ENCODE results near the gene ETNK1.
"Not testable (repeated sequence)": the region's sequence is repeated elsewhere in the genome, so short reads cannot be mapped to it uniquely, and the experiment has no call there.

ETNK1 gene

GRCh38 chr12:22687361-22688076 is 62.5 kb downstream of the ETNK1 start:
- DNase-seq (ENCODE audit: low spot score): peak; percentile 38

DNA sequence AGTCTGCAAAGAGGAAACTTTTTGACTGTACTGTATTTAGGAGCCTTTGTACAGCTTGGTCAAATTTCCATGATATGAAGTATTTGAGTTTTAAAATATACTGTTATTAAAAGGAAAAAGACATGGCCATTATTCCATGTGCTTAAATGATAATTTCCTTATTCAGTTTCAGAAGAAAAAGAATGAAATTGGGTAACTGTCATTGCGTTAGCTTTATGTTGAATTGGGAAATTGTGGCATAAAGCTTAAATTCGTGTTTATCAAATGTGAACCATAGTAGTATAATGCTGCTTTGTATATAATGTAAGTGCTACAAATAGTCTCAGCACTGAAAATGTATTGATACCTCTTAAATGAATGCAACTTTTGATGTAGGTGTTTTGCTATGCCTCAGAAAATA is 64.9 kb downstream of the ETNK1 start:
- no peak for DNase-seq (ENCODE audit: low spot score)

DNA sequence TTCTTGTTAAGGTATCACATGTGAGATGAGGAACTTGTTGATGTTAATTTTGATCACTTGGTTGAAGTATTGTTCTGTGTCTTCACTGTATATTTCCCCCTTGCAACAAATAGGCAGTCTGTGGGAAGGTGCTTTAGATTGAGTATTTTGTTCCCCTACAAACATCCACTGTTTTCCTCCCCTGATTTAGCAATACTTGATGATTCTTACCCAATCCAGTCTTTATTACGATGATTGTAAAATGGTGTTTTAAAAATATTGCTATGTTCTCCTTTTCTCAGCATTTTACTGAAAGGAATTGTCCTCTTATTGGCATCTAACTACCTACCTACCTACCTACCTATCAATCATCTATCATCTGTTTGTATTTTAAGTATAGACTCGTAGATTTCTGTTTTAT is 66.3 kb downstream of the ETNK1 start:
- no peak for DNase-seq (ENCODE audit: low spot score)

DNA sequence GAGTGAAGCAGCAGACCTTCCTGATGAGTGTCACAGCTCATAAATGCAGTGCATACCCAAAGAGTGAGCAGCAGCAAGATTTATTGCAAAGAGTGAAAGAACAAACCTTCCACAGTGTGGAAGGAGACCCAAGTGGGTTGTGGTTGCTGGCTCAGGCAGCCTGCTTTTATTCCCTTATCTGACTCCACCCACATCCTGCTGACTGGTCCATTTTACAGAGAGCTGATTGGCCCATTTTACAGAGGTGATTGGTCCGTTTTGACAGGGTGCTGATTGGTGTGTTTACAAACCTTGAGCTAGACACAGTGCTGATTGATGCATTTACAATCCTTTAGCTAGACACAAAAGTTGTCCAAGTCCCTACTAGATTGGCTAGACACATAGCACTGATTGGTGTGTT is 67.5 kb downstream of the ETNK1 start:
- not testable (repeated sequence) for DNase-seq (ENCODE audit: low spot score)

GRCh38 chr12:22692964-22693555 is 68.1 kb downstream of the ETNK1 start:
- no peak for DNase-seq (ENCODE audit: low spot score)

GRCh38 chr12:22698576-22698975 is 73.6 kb downstream of the ETNK1 start:
- DNase-seq (ENCODE audit: low spot score): no peak

GRCh38 chr12:22699705-22700104 is 74.7 kb downstream of the ETNK1 start:
- DNase-seq (ENCODE audit: low spot score): not testable (repeated sequence)

DNA sequence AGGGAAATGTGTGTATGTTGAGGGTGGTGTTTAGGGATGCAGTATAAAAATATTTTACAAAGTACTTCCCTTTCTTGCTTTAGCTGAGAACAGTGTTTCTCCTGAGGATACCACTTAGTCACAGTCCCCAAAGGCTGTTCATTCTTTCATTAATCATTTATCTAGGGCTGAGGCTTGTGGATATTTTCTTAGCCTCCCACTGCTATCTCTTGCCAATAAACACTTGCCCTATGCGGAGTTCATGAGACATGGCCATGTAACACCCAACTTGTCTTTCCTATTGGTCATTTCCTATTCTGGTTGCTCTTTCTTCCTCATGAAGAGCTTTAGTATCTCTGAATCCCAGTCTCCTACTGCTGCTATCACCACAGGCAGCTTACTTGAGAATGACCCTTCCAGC is 75.1 kb downstream of the ETNK1 start:
- peak; percentile 21 for DNase-seq (ENCODE audit: low spot score)

DNA sequence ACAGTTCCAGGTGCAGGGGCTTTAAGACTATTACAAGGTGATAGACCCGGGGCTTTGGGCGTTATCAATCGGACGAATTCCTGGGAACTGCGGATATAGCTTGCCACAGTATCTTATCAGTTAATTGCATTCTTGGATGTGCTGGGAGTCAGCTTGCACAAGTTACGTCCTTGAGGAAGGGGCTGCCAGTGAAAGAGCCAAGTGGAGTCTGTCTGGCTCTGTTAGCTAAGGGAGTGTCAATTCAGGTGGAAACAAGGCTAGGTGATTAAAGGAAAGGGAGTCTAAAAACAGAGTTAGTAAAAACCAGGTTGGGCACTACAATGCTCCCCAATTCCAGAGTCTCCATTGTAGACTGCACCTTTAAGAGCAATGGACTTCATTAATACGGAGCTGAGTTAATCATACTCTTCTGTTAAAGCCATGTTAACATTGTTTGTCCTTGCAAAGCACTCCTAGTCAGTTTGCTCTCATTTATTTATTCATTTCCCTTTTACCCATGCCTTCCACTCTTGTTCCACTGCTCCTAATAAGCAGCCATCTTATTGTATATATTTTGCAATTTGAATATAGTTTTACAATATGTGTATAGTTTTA is 76.3 kb downstream of the ETNK1 start:
- not testable (repeated sequence) for DNase-seq (ENCODE audit: low spot score)

DNA sequence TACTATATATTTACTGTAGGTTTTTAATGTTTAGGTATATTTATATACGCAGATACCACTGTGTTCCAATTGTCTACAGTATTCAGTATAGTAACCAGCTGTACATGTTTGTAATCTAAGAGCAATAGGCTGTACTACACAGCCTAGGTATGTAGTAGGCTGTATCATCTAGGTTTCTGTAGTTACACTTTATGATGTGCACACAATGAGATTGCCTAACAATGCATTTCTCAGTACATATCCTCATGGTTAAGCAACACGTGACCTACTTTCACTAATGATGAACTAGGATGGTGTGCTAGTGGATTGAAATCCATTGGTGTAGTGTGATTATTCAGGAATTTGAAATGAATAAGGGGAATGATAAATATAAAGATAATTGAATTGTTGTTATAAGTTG is 77.7 kb downstream of the ETNK1 start:
- no peak for DNase-seq (ENCODE audit: low spot score)

GRCh38 chr12:22709292-22709691 is 84.3 kb downstream of the ETNK1 start:
- peak; percentile 15 for DNase-seq (ENCODE audit: low spot score)

- DNase-seq (ENCODE audit: low spot score): no peak
These were observed 87.1 kb downstream of the ETNK1 start for GRCh38 chr12:22712083-22712482.

DNA sequence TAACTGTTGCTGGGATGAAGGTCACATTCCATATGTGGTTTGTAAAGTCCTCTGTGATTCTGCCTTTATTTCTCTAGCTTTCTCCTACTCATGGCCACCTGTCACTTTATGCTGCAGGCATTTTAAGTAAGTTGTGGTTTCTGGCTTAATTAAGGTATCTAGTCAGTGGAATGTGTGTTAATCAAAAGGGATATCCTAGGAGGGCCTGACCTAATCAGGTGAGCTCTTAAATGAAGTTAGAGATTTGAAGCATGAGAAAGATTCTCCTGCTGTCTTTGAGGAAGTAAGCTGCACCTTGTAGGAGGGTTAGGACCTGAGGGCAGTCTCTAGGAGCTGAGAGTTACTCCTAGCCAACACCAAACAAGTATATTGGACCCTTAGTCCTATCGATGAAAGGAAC is 90.3 kb downstream of the ETNK1 start:
- no peak for DNase-seq (ENCODE audit: low spot score)

DNA sequence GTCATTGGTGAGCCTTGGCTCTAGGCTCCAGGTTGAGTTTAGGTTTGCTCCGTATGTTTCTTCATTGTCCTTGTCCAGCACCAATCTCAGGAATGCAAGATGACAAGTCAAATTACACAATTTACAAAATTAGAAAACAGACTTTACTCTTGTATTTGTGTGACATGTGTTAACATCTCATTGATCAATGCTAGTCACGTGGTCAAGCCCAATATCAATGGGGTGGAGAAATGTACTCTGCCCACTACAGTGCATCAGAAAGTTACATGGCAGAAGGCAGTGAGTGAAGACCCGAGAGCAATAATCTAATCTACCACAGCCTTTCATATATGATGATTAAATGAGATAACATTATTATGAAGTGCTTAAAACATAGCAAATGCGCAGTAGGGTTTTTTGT is 94.8 kb downstream of the ETNK1 start:
- DNase-seq (ENCODE audit: low spot score): no peak

DNA sequence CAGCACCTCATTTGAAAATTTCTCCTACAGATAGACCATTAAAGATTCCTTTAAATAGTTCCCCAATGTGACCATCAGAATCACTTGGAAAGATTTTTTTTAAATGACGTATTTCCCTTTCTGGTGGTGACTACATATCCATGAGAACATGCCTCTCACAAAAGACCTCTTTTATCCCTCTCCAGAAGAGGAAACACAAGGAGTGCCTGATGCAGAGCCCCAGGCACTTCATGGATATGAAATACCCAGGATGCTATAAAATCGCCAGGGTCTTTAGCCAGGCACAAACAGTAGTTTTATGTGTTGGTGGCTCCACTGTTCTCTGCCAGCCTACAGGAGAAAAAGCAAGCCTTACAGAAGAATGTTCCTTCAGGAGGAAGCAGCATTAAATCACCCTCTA is 97.1 kb downstream of the ETNK1 start:
- no peak for DNase-seq (ENCODE audit: low spot score)

GRCh38 chr12:22722779-22723178 is 97.8 kb downstream of the ETNK1 start:
- no peak for DNase-seq (ENCODE audit: low spot score)

GRCh38 chr12:22728987-22729386 is 104.0 kb downstream of the ETNK1 start:
- DNase-seq (ENCODE audit: low spot score): no peak

GRCh38 chr12:22729431-22729956 is 104.5 kb downstream of the ETNK1 start:
- DNase-seq (ENCODE audit: low spot score): no peak

DNA sequence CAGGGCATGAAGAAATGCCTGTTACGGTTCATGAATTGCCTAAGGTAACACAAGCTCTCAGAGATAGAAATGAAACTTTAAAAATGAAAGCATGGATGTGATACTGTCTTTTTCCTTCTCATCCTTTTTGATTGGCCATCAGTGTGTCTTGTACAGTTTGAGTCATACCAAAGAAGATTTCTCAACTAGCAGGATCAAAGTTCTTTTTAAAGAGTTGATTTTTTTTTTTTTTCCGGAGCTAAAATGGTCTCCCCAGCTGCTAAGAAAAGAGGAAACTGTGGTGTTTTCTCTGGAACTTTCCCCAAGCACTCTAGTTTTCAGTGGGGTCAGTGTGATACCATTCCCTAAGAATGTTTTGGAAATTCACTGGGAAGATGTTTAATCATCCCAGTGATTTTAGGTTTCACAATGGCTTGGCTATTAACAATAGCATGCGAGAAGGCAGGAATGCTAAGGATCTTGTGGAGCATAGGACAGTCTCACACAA is 105.0 kb downstream of the ETNK1 start:
- DNase-seq (ENCODE audit: low spot score): peak; percentile 23

DNA sequence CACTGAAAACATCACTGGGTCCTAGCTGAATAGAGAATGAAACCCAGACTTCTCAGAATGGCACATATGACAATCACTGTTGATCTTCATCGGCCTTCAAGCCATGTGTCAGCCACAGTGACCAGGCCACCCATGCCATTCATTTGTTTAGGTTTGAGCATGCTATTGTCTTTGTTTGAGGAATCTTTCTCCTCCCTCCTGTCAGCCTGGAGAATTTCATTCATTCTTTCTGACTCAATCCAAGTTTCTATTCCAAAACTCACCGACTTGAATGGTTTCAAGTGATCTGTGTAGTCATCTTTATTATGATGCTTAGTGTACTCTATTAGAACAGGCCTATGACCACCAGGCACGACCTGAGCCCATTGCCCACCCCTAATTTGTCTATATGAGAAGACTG is 106.3 kb downstream of the ETNK1 start:
- no peak for DNase-seq (ENCODE audit: low spot score)

DNA sequence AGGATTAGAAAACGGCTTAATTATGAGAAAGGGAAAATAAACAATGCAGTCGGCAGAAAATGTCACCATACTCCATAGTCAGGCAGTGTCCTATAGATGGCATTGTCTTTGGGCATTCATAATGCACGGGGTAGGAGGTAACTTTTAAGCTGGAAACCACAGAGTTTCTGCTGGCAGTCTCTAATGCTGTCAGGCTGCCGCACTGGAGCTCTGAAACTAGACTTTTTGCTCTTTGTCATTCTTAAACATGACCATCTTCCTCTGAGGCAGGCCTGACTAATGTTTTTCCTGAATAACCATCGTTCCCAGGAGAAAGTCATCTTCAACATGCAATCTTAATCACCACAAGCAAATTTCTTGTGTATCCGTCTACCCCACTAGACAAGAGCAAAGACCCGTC is 108.8 kb downstream of the ETNK1 start:
- no peak for DNase-seq (ENCODE audit: low spot score)

DNA sequence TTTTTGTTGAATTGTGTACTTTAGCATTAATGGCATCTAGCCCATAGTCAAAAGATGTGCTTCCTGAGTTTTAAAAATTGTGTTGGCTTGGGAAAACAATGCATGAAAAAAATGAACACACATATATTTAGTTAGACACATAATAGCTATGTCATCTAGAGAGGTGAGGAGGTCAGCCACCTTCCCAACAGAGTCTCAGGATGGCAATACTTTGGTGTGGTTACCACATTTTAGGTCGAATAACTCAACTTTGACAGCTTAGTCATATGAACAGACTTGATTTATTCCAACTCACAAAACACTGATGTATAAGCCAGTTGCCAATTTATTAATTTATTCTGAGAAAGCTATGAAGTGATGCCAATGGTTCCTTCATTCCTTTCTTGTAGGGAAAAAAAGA is 114.0 kb downstream of the ETNK1 start:
- no peak for DNase-seq (ENCODE audit: low spot score)
